Endothelial cell of umbilical vein (primary cell): ENCODE data around the gene FASLG. TPM values are rescaled to one million over a fixed set of nuclear protein-coding genes. Genes with fewer than 3 reads are reported as not detected.

Experiments used
- BruUV-seq: library from RNA; stranded (reverse); fragments of 400-500 nt; replicated peaks from 2 replicates; lab custom pipeline; 2021; lab: Mats Ljungman, UMichigan
- CTCF ChIA-PET: fragments of 300-600, 350-600 bp; sonication (Branson Sonifier 250); formaldehyde crosslinking; loops from one replicate; lab custom pipeline; 2021; ENCODE audit warnings: antibody characterized with exemption, inconsistent platforms; lab: Charles Lee
- POLR2A ChIA-PET: fragments of 300-600, 350-600 bp; sonication (Branson Sonifier 250); formaldehyde crosslinking; loops from one replicate; lab custom pipeline; 2021; ENCODE audit warnings: antibody characterized with exemption, inconsistent platforms; lab: Charles Lee
- DNase-seq: peaks from one replicate; pipeline ENCODE4 v3.0.0-alpha.2; 2011; ENCODE audit warnings: low read depth, low spot score
- FAIRE-seq: peaks from 2 replicates; lab custom pipeline; 2011; peaks lifted over from hg19 to GRCh38; lab: Jason Lieb, UNC
- H2AFZ ChIP-seq: 2 replicates; pipeline ENCODE4 v1.6.0; 2012; ENCODE audit warnings: low read depth, low read length, control low read depth, inconsistent platforms
- H3K27ac ChIP-seq: 2 replicates; pipeline ENCODE4 v1.5.1; 2011; ENCODE audit warnings: low read depth, mild to moderate bottlenecking, control low read depth, low read length, moderate library complexity; ENCODE audit not compliant: insufficient read depth
- H3K27me3 ChIP-seq, 2 experiments: 2 replicates each; pipeline versions ENCODE4 v1.6.0 to v1.6.1; 2011; ENCODE audit warnings: low read length in 2 of 2, mixed read lengths in 1 of 2; ENCODE audit not compliant: control insufficient read depth in 2 of 2, insufficient read depth in 2 of 2
- H3K36me3 ChIP-seq, 2 experiments: 2 replicates in 1 of 2; 3 replicates in 1 of 2; pipeline ENCODE4 v1.5.1; 2011; ENCODE audit warnings: low read length in 2 of 2, mild to moderate bottlenecking in 1 of 2, moderate library complexity in 1 of 2; ENCODE audit not compliant: control insufficient read depth in 2 of 2, insufficient read depth in 2 of 2; ENCODE audit errors: extremely low read depth in 1 of 2
- H3K4me1 ChIP-seq: 3 replicates; pipeline ENCODE4 v1.5.1; 2011; ENCODE audit warnings: mild to moderate bottlenecking, low read length; ENCODE audit not compliant: control insufficient read depth, insufficient read depth; ENCODE audit errors: extremely low read depth
- H3K4me2 ChIP-seq: 2 replicates; pipeline ENCODE4 v1.6.1; 2011; ENCODE audit warnings: low read length, control low read depth, mixed read lengths; ENCODE audit not compliant: insufficient read depth
- H3K4me3 ChIP-seq, 3 experiments: fragments of 200-600 bp in 1 of 3; sonication (generic), shearing (Covaris generic) in 1 of 3; replicated peaks in 1 of 3; 2 replicates each; pipeline ENCODE4 v1.5.1; 2011 to 2016; ENCODE audit warnings: control low read depth in 3 of 3, low read length in 3 of 3, mild to moderate bottlenecking in 2 of 3, inconsistent platforms in 1 of 3, low read depth in 1 of 3, moderate library complexity in 1 of 3; ENCODE audit not compliant: insufficient read depth in 1 of 3
- H3K79me2 ChIP-seq: 2 replicates; pipeline ENCODE4 v1.6.0; 2012; ENCODE audit warnings: low read length, inconsistent platforms; ENCODE audit not compliant: control insufficient read depth, insufficient read depth
- H3K9ac ChIP-seq: replicated peaks from 2 replicates; pipeline ENCODE3; 2011; ENCODE audit warnings: low read length, control low read depth; ENCODE audit not compliant: insufficient read depth; ENCODE audit errors: extremely low read depth
- H3K9me1 ChIP-seq: replicated peaks from 3 replicates; pipeline ENCODE4 v1.6.0; 2011; ENCODE audit warnings: mild to moderate bottlenecking, low read length; ENCODE audit not compliant: control insufficient read depth, insufficient read depth; ENCODE audit errors: extremely low read depth
- H3K9me3 ChIP-seq: replicated peaks from 2 replicates; pipeline ENCODE4 v1.5.1; 2012; ENCODE audit warnings: low read length, inconsistent platforms; ENCODE audit not compliant: control insufficient read depth, insufficient read depth
- H4K20me1 ChIP-seq: replicated peaks from 2 replicates; pipeline ENCODE3; 2011; ENCODE audit warnings: mild to moderate bottlenecking, low read length; ENCODE audit not compliant: control insufficient read depth, insufficient read depth; ENCODE audit errors: extremely low read depth
- EZH2 ChIP-seq: IDR thresholded peaks from 2 replicates; pipeline ENCODE4 v1.6.1; 2012; ENCODE audit warnings: borderline replicate concordance, low read depth, mild to moderate bottlenecking, moderate library complexity, low read length, inconsistent platforms; ENCODE audit not compliant: severe bottlenecking
- GATA2 ChIP-seq: IDR thresholded peaks from 2 replicates; pipeline ENCODE4 v1.7.0; 2011; ENCODE audit warnings: low read depth, mild to moderate bottlenecking, moderate library complexity, mixed read lengths, low read length; ENCODE audit not compliant: insufficient read length, insufficient read depth
- JUN ChIP-seq: IDR thresholded peaks from 2 replicates; pipeline ENCODE4 v1.6.1; 2011; ENCODE audit warnings: borderline replicate concordance, low read depth; ENCODE audit not compliant: insufficient read length, insufficient read depth
- MYC ChIP-seq: IDR thresholded peaks from one replicate; pipeline ENCODE4 v1.6.1; 2011; ENCODE audit warnings: mild to moderate bottlenecking, low read depth, low read length
- POLR2A ChIP-seq: IDR thresholded peaks from 2 replicates; pipeline ENCODE4 v1.6.1; 2012; ENCODE audit warnings: low read depth, mild to moderate bottlenecking, control low read depth, low read length
- dilution Hi-C: fragments of 300-500 bp; cut with MboI; formaldehyde crosslinking; loops from one replicate; pipeline ENCODE4 v1.15.0; 2019; ENCODE audit warnings: low sequenced_read_pairs; ENCODE audit not compliant: extremely low pct_ligation_motif_present
- intact Hi-C: fragments of 100-400 bp; cut with micrococcal nuclease; formaldehyde crosslinking; loops from one replicate; pipeline ENCODE4 v1.10.0; 2022
- polyA plus RNA-seq, 4 experiments: library from polyadenylated mRNA; depleted of rRNA in 3 of 4; stranded (reverse) in 3 of 4; unstranded in 1 of 4; fragments of >200 nt; gene quantifications; 2 replicates each; pipeline versions ENCODE4 v1.2.1 to v1.2.3, GENCODE V29; 2011 to 2012; ENCODE audit warnings: missing spikeins in 1 of 4
- total RNA-seq: library from RNA; stranded (reverse); gene quantifications from 2 replicates; pipeline ENCODE4 v1.2.3, GENCODE V29; 2021
- TF ChIP-seq, protein P1 (sequence below): IDR thresholded peaks from 2 replicates; pipeline ENCODE4 v1.6.1; 2011; ENCODE audit not compliant: insufficient read depth, insufficient read length
- TF ChIP-seq, protein P2 (sequence below), 2 donors: IDR thresholded peaks; 1 replicate in 1 of 2; 2 replicates in 1 of 2; pipeline ENCODE4 v1.5.1; 2011; ENCODE audit warnings: low read length in 2 of 2, mild to moderate bottlenecking in 2 of 2, moderate library complexity in 2 of 2, control low read depth in 1 of 2, inconsistent platforms in 1 of 2, low read depth in 1 of 2; ENCODE audit not compliant: insufficient read depth in 1 of 2; ENCODE audit errors: extremely low read depth in 1 of 2

FASLG gene
- total and polyA plus RNA-seq, 2 donors (not counting 3 experiments of a cell fraction or from before 2014, with no cell fraction given), result not detected

DNA sequence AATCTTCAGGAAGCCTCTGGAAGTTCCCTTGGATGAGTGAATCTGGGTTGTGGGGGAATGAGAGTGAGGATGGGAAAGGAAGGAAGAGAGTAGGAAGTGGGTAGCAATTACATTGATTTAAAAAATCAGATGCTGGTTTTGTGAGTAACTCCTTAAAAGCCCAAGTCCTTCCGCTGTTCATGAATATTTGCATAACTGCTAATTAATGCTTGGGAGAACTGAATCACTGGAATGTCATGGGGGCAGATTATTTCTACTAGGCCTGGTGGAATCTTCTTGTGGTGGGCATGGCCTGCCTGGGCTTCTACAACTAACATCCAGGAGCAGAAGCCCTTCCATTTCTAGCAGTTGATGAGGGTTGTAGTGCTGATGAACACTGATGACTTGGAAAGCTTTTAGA, 52.7 kb downstream of the FASLG start:
- H2AFZ ChIP-seq, result no peak overlapping the region
- intact Hi-C loops, result no loop called here
- H3K27me3 ChIP-seq, result no peaks in the 10 kb centered on the region
- no peaks in the 10 kb centered on the region for H3K4me1 ChIP-seq
- no peaks in the 10 kb centered on the region for H3K9me3 ChIP-seq
- H3K79me2 ChIP-seq, result no peaks in the 10 kb centered on the region
- BruUV-seq, result no TSS peak
- DNase-seq (no peak), FAIRE-seq (no peak)
- no peaks in the 10 kb centered on the region for H3K9me1 ChIP-seq
- no peak overlapping the region for H3K9ac ChIP-seq
- ChIA-PET POLR2A (no interaction called here), CTCF (no interaction called here)
- TF ChIP-seq MYC (no peak), GATA2 (no peak), POLR2A (no peak), EZH2 (no peak), JUN (no peak)
- TF ChIP-seq, protein P1, sequence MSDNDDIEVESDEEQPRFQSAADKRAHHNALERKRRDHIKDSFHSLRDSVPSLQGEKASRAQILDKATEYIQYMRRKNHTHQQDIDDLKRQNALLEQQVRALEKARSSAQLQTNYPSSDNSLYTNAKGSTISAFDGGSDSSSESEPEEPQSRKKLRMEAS, result no peak
- TF ChIP-seq, protein P2, sequence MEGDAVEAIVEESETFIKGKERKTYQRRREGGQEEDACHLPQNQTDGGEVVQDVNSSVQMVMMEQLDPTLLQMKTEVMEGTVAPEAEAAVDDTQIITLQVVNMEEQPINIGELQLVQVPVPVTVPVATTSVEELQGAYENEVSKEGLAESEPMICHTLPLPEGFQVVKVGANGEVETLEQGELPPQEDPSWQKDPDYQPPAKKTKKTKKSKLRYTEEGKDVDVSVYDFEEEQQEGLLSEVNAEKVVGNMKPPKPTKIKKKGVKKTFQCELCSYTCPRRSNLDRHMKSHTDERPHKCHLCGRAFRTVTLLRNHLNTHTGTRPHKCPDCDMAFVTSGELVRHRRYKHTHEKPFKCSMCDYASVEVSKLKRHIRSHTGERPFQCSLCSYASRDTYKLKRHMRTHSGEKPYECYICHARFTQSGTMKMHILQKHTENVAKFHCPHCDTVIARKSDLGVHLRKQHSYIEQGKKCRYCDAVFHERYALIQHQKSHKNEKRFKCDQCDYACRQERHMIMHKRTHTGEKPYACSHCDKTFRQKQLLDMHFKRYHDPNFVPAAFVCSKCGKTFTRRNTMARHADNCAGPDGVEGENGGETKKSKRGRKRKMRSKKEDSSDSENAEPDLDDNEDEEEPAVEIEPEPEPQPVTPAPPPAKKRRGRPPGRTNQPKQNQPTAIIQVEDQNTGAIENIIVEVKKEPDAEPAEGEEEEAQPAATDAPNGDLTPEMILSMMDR (IDR thresholded peaks at IDR 0.05; ENCODE audit: extremely low read depth in 1 of 2, insufficient read depth in 1 of 2, low read depth in 1 of 2, low read length in 2 of 2), result no peak
- no peak overlapping the region for H3K4me2 ChIP-seq
- H3K36me3 ChIP-seq, result no peaks in the 10 kb centered on the region
- dilution Hi-C loops, result no loop called here
- H3K4me3 ChIP-seq, result no peak overlapping the region
- H4K20me1 ChIP-seq, result no peaks in the 10 kb centered on the region
- no peak overlapping the region for H3K27ac ChIP-seq
